ENCODE data around the gene TTPAL. TPM values are rescaled to one million over a fixed set of nuclear protein-coding genes. Genes with fewer than 3 reads are reported as not detected.

The TTPAL gene
- total and polyA plus RNA-seq, 9 of the 15 experiments (the other 6 are each of a cell fraction or from before 2014, with no cell fraction given) = 1.1 to 7.0 (median 2.6) TPM

DNA sequence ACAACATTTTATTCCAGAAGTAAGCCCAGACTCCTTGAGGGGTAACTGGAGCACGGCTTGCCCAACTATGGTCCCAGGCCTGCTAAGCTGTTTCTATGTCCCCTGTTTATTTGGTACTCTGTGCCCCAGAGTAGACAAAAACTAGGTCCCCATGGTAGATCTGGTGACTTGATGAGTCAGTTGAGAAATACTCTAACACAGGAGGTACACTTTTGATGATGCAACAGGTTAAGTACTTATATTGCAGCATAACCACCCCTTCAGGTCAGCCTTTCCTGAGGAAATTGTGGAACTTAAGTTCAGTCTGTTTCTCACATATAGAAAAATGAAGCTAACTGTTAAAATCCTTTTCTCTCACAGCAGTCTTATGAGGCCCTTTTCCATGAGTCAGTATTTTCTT is 19.6 kb downstream of the TTPAL start:
- ChIA-PET POLR2A (interaction anchor here (0.7 to 2.6 kb wide), 4 partner anchors 9 to 84 kb away, joined by 3 to 14 read pairs (median 3); no protein-coding TSS in a partner anchor), CTCF (ENCODE audit: low intra/inter-chr PET ratio) (no interaction called here)
- FAIRE-seq (no peak), ATAC-seq (no peak; the same call in 2 of the 3 replicates), DNase-seq (ENCODE audit: extremely low read depth in 1 of 4, low spot score in 3 of 4) (no peak)
- no peaks in the 10 kb centered on the region for H3K27me3 ChIP-seq (ENCODE audit: control insufficient read depth in 2 of 2, insufficient read depth in 2 of 2, low read length in 2 of 2)
- H3K79me2 ChIP-seq (ENCODE audit: control insufficient read depth, insufficient read depth, low read length) = no peaks in the 10 kb centered on the region
- no peaks in the 10 kb centered on the region for H3K9me3 ChIP-seq (replicated peaks; ENCODE audit: control insufficient read depth, insufficient read depth, low read depth, low read length)
- intact Hi-C loops (cut with micrococcal nuclease) (no loop called here), in situ Hi-C loops (cut with MboI) (no loop called here)
- H3K9me1 ChIP-seq (ENCODE audit: control insufficient read depth, insufficient read depth, low read length) = no peaks in the 10 kb centered on the region
- H3K4me2 ChIP-seq (ENCODE audit: insufficient read depth, low read length) = no peak overlapping the region
- no peak overlapping the region for H3K27ac ChIP-seq (ENCODE audit: extremely low read depth, low read depth, low read length)
- H3K4me1 ChIP-seq (replicated peaks in 1 of 2; ENCODE audit: control insufficient read depth in 2 of 2, insufficient read depth in 2 of 2, low read length in 2 of 2) = no peaks in the 10 kb centered on the region; a peak in 2 of 5 replicates
- H4K20me1 ChIP-seq (replicated peaks; ENCODE audit: control insufficient read depth, insufficient read depth, low read length) = peaks cover 3% of the 10 kb centered on the region; the same call in 1 of the 2 replicates
- no peak overlapping the region for H3K9ac ChIP-seq (ENCODE audit: insufficient read depth in 1 of 2, low read depth in 2 of 2, low read length in 2 of 2)
- 93% methylated on average over 1 of the region's 1 CpG for WGBS (ENCODE audit: insufficient coverage, low coverage, missing lambda C conversion rate)
- BruUV-seq (replicated peaks) = no TSS peak
- H3K4me3 ChIP-seq = no peak overlapping the region
- no peak overlapping the region for H2AFZ ChIP-seq (ENCODE audit: low read depth, low read length)
- peaks cover 83% of the 10 kb centered on the region for H3K36me3 ChIP-seq (ENCODE audit: control insufficient read depth, insufficient read depth, low read length)
- TF ChIP-seq ZNF124 (CRISPR knock-in tag; IDR thresholded peaks at IDR 0.05) (no peak), FOXA1 (IDR thresholded peaks at IDR 0.05; ENCODE audit: borderline replicate concordance) (no peak), TRIM24 (IDR thresholded peaks at IDR 0.05) (peak in 1 of 2 experiments; percentile 20; a peak in 1 of 4 replicates), SMARCA4 (IDR thresholded peaks at IDR 0.05) (no peak), ZKSCAN1 (IDR thresholded peaks at IDR 0.05; ENCODE audit: low read depth, low read length) (no peak), RFX7 (CRISPR knock-in tag; IDR thresholded peaks at IDR 0.05) (no peak), GATAD2A (IDR thresholded peaks at IDR 0.05) (no peak), NFIX (CRISPR knock-in tag; IDR thresholded peaks at IDR 0.05; ENCODE audit: low read depth) (no peak), HNRNPUL1 (IDR thresholded peaks at IDR 0.05; ENCODE audit: low read length) (no peak), GABPB2 (CRISPR knock-in tag; conservative IDR thresholded peaks at IDR 0.05) (no peak), ZNF197 (CRISPR knock-in tag; IDR thresholded peaks at IDR 0.05; ENCODE audit: low read depth) (no peak), POLR3G (IDR thresholded peaks at IDR 0.05; ENCODE audit: extremely low read depth, insufficient read length, insufficient replicate concordance) (no peak), KLF16 (IDR thresholded peaks at IDR 0.05) (no peak), MTA2 (IDR thresholded peaks at IDR 0.05; ENCODE audit: low read depth) (no peak), ZNF316 (IDR thresholded peaks at IDR 0.05) (0 out of 2 replicates have a peak, but pooled peaks have one; percentile 13), NELFE (IDR thresholded peaks at IDR 0.05; ENCODE audit: insufficient read depth, insufficient read length) (no peak), ZNF165 (CRISPR knock-in tag; IDR thresholded peaks at IDR 0.05; ENCODE audit: borderline replicate concordance) (no peak), TEAD2 (tag; IDR thresholded peaks at IDR 0.05) (no peak)
- TF ChIP-seq, protein P1, sequence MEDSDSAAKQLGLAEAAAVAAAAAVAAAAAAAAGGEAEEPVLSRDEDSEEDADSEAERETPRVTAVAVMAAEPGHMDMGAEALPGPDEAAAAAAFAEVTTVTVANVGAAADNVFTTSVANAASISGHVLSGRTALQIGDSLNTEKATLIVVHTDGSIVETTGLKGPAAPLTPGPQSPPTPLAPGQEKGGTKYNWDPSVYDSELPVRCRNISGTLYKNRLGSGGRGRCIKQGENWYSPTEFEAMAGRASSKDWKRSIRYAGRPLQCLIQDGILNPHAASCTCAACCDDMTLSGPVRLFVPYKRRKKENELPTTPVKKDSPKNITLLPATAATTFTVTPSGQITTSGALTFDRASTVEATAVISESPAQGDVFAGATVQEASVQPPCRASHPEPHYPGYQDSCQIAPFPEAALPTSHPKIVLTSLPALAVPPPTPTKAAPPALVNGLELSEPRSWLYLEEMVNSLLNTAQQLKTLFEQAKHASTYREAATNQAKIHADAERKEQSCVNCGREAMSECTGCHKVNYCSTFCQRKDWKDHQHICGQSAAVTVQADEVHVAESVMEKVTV (CRISPR knock-in tag; IDR thresholded peaks at IDR 0.05) = no peak
- TF ChIP-seq, protein P2, sequence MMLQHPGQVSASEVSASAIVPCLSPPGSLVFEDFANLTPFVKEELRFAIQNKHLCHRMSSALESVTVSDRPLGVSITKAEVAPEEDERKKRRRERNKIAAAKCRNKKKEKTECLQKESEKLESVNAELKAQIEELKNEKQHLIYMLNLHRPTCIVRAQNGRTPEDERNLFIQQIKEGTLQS (IDR thresholded peaks at IDR 0.05) = peak; percentile 86
- TF ChIP-seq, protein P2 (CRISPR knock-in tag; conservative IDR thresholded peaks at IDR 0.05) = no peak
- TF ChIP-seq, protein P3, sequence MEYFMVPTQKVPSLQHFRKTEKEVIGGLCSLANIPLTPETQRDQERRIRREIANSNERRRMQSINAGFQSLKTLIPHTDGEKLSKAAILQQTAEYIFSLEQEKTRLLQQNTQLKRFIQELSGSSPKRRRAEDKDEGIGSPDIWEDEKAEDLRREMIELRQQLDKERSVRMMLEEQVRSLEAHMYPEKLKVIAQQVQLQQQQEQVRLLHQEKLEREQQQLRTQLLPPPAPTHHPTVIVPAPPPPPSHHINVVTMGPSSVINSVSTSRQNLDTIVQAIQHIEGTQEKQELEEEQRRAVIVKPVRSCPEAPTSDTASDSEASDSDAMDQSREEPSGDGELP (CRISPR knock-in tag; IDR thresholded peaks at IDR 0.05; ENCODE audit: borderline replicate concordance) = no peak
- TF ChIP-seq, protein P4, sequence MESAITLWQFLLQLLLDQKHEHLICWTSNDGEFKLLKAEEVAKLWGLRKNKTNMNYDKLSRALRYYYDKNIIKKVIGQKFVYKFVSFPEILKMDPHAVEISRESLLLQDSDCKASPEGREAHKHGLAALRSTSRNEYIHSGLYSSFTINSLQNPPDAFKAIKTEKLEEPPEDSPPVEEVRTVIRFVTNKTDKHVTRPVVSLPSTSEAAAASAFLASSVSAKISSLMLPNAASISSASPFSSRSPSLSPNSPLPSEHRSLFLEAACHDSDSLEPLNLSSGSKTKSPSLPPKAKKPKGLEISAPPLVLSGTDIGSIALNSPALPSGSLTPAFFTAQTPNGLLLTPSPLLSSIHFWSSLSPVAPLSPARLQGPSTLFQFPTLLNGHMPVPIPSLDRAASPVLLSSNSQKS (CRISPR knock-in tag; IDR thresholded peaks at IDR 0.05) = no peak

Data from K562 (cell line).